GM19328 (cell line): Measurements from ENCODE around the gene MAB21L3.

Experiments
- ATAC-seq: cut with Tn5 transposase; IDR thresholded peaks from one replicate; pipeline ENCODE4 v1.9.1; 2021; ENCODE audit warnings: mild to moderate bottlenecking, moderate library complexity; ENCODE audit not compliant: unreplicated experiment

MAB21L3 gene

DNA sequence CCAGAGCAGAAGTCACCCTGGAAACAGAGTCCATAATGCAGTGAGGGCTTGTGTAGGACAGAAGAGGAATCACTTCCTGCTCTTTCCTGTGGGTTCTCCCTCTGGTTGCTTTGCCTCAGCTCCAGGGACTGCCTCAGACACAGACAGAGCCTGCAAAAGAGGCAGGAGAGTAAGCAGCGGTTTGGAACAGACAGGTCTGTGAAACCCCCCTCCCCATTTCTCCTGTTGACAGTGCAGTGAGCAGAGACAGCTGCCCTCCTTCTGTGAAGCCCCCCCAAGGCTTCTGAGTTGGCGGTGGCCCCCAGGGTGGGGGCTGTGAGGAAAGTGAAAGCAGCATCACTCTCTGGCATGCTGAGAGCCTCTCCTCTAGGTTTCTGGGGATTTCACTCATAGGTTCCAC, 53.0 kb downstream of the MAB21L3 start:
- ATAC-seq = no peak

DNA sequence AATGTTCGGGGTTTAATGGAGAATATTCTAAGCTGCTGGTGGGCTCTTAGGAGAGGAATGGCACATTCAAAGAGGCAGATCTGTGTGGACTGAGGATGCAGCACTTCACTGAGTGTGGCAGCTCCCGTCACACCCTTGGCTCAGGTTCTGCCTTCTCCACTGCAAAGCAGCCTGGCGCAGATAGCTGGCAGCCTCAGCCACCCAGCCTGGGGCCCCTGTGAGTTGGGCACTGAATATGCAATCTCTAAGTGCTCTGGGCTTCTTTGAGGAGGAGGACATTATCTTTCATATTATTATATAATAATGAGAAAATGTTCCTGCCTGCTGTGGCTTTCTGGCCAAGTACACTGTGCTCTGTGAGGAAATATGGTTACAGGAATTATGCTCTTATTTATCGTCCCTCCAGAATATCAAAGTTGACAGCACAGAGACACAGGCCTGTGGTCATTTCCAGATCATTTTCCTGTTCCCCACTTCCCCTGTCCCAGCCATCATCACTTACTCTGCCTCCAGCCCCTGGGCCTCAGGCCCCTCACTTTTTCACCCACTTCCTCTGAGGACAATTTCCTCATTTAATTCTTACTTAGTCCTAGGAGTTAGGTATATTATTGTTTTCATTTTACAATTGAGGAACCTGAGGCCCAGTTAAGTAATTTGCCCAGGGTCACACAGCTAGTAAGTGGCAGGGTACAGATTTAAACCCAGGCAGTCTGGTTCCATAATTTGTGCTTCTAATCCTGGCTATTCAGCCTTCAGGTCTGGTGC, 53.6 kb downstream of the MAB21L3 start:
- no peak for ATAC-seq

DNA sequence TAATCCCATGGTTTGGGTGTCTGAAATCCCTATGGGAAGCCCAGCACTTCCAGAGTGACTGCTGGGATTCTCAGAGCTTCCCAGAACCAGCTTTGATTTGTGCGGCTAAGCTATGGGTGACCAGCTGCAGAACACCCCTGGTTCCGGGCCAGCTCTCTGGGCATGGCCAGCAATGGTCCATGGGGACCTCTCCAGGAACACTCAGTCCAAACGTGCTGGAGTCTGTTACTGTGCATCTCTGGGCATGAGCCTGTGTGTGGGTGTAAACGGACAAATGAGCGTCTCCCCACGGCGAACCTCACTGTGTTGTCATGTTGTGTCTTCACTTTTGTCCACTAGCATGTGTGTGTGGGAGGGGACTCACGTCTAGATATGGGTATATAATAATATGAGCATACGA, 54.4 kb downstream of the MAB21L3 start:
- ATAC-seq = no peak

DNA sequence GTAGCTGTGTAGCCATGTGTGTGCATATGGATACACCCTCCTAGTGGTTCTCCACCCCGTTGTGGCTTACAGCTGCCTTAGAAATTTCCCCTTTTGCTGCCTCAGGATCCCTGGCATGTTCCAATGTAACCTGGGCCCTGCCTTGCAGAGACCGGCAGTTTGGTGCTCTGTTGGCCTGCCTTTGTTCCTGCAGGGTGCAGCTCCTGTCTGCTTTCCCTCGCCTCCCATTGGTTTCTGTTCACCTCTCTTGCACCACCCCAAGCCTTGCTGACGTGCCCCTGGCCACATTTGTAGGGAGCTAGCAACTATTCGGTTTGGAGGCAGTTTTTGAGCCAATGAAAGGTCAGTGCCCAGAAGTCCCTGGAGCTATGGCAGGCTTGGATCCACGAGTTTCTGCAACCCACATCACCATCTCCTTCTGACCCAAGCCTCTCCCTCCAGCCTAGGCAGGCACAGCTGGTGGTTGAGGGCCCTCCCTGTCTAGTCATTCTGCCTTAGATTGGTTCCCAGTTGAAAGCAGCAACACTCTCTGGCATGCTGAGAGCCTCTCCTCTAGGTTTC, 54.9 kb downstream of the MAB21L3 start:
- no peak for ATAC-seq

DNA sequence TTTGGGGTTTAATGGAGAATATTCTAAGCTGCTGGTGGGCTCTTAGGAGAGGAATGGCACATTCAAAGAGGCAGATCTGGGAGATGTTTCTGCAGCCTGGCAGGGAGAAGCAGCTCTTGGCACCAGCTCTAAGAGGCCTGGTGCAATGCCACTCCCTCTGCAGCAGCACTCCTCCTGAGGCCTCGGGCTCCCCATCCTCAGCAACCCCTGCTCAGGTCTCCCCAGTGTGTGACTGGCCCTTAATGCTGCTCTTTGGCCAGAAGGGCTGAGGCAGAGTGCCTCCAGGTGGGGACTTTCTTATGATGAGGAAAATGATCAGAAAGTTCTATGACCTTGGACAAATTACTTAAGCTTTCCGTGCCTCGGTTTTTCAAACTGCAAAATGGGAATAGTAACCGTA, 55.5 kb downstream of the MAB21L3 start:
- no peak for ATAC-seq

DNA sequence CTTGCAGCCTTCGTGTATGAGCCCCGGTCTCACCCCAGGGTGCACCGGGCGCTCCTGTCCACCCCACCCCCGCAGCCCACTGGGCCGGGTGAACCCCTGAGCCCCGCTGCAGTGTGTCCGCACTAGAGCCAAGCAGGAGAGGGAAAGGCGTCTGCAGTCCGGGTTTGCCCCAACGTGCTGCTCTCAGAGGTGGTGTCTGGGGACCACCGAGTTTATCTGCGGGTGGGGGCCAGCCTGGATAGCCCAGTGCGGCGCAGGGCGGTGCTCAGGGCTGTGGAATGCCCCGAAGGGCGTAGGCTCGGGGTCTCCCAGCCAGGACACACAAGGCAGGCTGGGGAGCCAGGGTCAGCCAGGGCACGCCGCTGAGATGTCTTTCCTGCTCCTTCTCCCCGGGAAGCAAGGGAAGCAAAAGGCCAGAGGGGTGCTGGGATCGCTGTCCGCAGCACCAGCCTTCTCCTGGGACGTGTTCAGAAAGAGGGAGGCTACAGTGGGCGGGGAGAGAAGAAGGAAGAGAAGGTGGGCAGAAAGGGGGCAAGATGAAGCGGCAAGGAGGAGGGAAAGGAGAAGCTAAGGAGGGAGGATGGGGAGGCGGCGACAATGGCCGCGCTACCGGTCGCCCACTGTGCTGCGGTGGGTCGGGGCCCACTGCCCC, 56.6 kb downstream of the MAB21L3 start:
- no peak for ATAC-seq

GRCh38 chr1:116168277-116169032, 57.3 kb downstream of the MAB21L3 start:
- ATAC-seq = no peak

GRCh38 chr1:116169898-116170297, 58.7 kb downstream of the MAB21L3 start:
- ATAC-seq = no peak

DNA sequence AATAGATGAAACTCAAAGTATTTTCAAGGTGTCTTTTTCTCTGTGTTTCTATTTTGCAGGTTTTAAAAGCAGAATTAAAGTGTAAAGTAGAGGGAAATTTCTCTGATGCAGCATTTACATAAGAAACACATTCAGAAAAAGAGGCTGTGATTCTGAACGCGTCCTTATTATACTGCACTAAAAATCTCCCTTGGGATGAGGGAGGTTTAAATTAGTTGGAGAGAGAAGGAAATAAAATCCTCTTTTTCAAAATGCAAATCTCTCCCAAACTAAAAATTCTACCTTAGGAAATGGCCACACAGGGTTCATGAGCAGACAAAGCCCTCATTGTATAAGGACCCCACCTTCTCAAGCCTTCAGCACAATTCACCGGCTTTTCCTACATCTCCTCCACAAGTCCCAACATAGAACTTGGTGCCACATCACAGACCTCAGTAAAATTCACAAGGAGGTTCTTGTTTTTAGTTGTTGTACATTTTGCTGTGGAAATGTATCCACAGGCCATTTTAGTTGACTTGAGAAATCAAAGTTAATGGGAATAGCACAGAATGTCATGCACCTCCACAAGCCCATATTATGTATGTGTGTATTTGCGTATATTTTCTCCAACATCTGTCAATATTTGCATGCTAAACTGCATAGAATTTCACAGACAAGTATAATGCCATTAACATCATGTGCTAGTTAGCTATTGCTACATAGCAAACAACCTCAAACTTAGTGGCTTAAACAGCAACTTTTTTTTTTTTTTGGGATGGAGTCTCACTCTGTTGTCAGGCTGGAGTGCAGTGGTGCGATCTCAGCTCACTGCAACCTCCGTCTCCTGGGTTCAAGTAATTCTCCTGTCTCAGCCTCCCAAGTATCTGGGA, 59.8 kb downstream of the MAB21L3 start:
- ATAC-seq = no peak

- no peak for ATAC-seq
Measured at GRCh38 chr1:116172666-116173065, 61.5 kb downstream of the MAB21L3 start.

- ATAC-seq = no peak
Measured at GRCh38 chr1:116175611-116176010, 64.4 kb downstream of the MAB21L3 start.

DNA sequence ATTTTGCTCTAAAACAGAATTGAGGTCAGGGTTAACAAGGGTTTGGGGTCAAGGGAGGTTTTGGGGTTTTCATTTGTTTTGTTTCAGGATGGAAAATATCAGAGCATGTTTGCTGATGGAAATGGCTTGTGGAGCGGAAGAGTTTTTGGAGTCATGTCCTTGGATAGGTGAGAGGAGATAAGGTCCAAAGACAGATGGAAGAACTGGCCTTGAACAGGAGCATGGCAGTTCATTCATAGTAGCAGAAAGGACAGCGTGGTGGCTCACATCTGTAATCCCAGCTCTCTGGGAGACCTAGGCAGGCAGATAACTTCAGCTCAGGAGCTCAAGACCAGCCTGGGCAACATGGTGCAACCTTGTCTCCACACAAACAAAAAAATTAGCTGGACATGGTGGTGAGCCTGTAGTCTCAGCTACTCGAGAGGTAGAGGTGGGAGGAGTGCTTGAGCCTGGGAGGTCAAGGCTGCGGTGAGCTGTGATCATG, 65.1 kb downstream of the MAB21L3 start:
- ATAC-seq = no peak

DNA sequence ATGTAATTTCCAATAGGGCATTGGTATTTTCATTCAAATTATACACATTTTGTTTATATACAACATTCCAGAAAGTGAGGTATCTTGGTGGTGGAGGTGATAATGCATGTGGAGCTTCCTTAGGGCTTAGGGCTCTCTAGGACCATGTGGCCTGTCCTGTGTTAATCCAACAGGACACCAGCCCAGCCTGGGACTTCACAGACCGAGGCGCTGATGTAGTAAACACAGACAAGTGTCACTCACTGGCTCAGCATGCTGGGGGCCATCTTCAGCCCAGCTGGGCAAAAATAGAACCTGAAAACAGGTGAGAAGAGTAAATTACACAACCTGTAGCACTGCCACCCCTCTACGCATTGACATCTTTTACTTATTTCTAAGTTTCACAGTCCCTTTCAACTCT, 66.7 kb downstream of the MAB21L3 start:
- ATAC-seq = no peak

- no peak for ATAC-seq
Measured at GRCh38 chr1:116178837-116179236, 67.6 kb downstream of the MAB21L3 start.

- ATAC-seq = no peak
Measured at GRCh38 chr1:116179419-116179818, 68.2 kb downstream of the MAB21L3 start.

- no peak for ATAC-seq
Measured at GRCh38 chr1:116179964-116180363, 68.8 kb downstream of the MAB21L3 start.

DNA sequence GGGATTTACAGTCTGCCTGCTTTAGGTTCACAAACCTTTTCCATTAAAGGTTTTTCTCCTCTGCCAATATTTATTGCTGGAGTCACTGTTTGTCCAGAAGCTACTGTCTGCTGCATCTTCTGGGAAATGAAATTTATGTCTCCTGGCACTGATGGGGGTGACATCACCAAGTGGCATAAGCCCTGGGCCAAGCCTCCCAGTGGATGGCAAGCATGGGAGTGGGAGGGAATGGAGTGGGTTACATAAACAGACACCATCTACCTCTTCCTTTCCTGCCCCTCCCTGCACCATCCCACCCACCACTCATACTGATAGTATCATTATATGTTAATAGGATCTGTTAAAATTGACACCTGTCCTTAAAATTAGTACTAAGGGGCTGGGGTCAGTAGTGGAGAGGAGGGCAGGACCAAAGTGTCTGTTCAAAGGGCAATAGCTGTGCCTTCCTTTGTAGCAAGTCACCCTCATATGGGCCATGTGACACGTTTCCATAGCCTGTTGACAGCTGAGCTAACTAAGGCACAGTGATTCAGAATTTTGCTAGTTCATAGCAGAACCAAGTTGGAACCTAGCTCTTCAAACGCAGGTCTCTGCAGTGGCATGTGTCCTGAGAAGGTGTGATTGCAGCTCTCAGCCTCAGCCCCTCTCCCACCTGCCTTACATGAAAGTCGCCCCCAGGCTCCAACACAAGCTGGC, 71.0 kb downstream of the MAB21L3 start:
- ATAC-seq = no peak
